HL-60/S4 treated with retinoic acid at 250 ng/mL for 4 days and 3 days (cell line): Measurements from ENCODE around the gene SERPINE1.
"Not testable (repeated sequence)": the region's sequence is repeated elsewhere in the genome, so short reads cannot be mapped to it uniquely, and the experiment has no call there.

Experiments
- in situ Hi-C: fragments of 300-500 bp; cut with MboI; formaldehyde crosslinking; loops from 2 replicates; pipeline ENCODE4 v1.7.0; 2022; ENCODE audit warnings: low sequenced_read_pairs

Gene SERPINE1

GRCh38 chr7:101121991-101122932, 4.6 kb upstream of the SERPINE1 start:
- in situ Hi-C loops, result no loop called here

GRCh38 chr7:101122933-101123702, 3.8 kb upstream of the SERPINE1 start:
- in situ Hi-C loops, result no loop called here

- in situ Hi-C loops, result no loop called here
Observed at GRCh38 chr7:101123703-101124068, 3.2 kb upstream of the SERPINE1 start.

- in situ Hi-C loops, result no loop called here
Observed at GRCh38 chr7:101124376-101125056, 2.4 kb upstream of the SERPINE1 start.

- in situ Hi-C loops, result no loop called here
Observed at GRCh38 chr7:101125989-101126650, 784 bp upstream of the SERPINE1 start.

- in situ Hi-C loops, result no loop called here
Observed at GRCh38 chr7:101127460-101128039, 646 bp downstream of the SERPINE1 start.

- in situ Hi-C loops, result no loop called here
Observed at GRCh38 chr7:101128040-101128834, 1.3 kb downstream of the SERPINE1 start.

- in situ Hi-C loops, result no loop called here
Observed at GRCh38 chr7:101129603-101130117, 2.8 kb downstream of the SERPINE1 start.

- in situ Hi-C loops, result not testable (repeated sequence)
Observed at GRCh38 chr7:101132626-101133600, 6.0 kb downstream of the SERPINE1 start.

GRCh38 chr7:101133621-101134398, 6.9 kb downstream of the SERPINE1 start:
- in situ Hi-C loops, result no loop called here

- in situ Hi-C loops, result no loop called here
Observed at GRCh38 chr7:101134399-101134980, 7.6 kb downstream of the SERPINE1 start.

GRCh38 chr7:101137651-101138212, 10.8 kb downstream of the SERPINE1 start:
- in situ Hi-C loops, result no loop called here

- in situ Hi-C loops, result no loop called here
Observed at GRCh38 chr7:101138213-101138870, 11.4 kb downstream of the SERPINE1 start.

GRCh38 chr7:101140339-101140699, 13.4 kb downstream of the SERPINE1 start:
- in situ Hi-C loops, result no loop called here

- in situ Hi-C loops, result no loop called here
Observed at GRCh38 chr7:101140746-101141382, 14.0 kb downstream of the SERPINE1 start.
